Esophagus squamous epithelium (tissue), 4 donors: Measurements from ENCODE around the gene VIPR1.

ENCODE experiments used
- POLR2A ChIP-seq, 4 donors: fragments of 450-650 bp; IDR thresholded peaks; one replicate each; pipeline ENCODE4 v1.6.1; 2017; ENCODE audit warnings: antibody characterized with exemption in 4 of 4, mild to moderate bottlenecking in 4 of 4, moderate library complexity in 3 of 4
- TF ChIP-seq, protein P1 (sequence below), 6 experiments: fragments of 450-650 bp in 4 of 6; fragments of 200-600 bp in 2 of 6; sonication (generic) in 2 of 6; IDR thresholded peaks; one replicate each; pipeline ENCODE4 v1.5.1; 2016 to 2019; ENCODE audit warnings: antibody characterized with exemption in 6 of 6, mild to moderate bottlenecking in 4 of 6, moderate library complexity in 4 of 6

DNA sequence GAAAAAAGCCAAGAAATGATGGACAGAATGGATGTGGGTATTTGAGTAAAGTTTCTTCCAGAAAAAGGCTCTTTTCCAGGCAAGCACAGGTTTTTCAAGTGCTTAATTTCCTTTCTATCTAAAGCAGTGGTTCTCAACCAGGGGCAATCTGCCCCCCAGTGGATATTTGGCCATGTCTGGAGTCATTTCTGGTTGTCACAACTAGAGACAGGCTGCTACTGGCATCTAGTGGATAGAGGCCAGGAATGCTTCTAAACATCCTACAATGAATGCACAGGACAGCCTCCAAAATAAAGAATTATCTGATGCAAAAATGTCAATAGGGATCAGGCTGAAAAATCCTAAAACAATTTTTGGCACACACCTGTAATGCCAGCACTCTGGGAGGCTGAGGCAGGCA, 55.4 kb downstream of the VIPR1 start:
- TF ChIP-seq, protein P1, sequence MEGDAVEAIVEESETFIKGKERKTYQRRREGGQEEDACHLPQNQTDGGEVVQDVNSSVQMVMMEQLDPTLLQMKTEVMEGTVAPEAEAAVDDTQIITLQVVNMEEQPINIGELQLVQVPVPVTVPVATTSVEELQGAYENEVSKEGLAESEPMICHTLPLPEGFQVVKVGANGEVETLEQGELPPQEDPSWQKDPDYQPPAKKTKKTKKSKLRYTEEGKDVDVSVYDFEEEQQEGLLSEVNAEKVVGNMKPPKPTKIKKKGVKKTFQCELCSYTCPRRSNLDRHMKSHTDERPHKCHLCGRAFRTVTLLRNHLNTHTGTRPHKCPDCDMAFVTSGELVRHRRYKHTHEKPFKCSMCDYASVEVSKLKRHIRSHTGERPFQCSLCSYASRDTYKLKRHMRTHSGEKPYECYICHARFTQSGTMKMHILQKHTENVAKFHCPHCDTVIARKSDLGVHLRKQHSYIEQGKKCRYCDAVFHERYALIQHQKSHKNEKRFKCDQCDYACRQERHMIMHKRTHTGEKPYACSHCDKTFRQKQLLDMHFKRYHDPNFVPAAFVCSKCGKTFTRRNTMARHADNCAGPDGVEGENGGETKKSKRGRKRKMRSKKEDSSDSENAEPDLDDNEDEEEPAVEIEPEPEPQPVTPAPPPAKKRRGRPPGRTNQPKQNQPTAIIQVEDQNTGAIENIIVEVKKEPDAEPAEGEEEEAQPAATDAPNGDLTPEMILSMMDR (IDR thresholded peaks at IDR 0.05): peak in 1 of 6 experiments; percentile 12
- TF ChIP-seq POLR2A (IDR thresholded peaks at IDR 0.05): no peak
